ENCODE data around the gene MINDY1.

Gene MINDY1

GRCh38 chr1:151006327-151007052 is at the start of gene MINDY1:
MINDY1 (minus strand) TSS chr1:151006902; CDS start chr1:151002617, 4,285 bp downstream.
- no peak for DNase-seq (ENCODE audit: low read depth)
- TF ChIP-seq CTCF (IDR thresholded peaks at IDR 0.05; ENCODE audit: low read depth, low read length, missing control alignments), result peak; percentile 61
- peak within 1 kb of the TSS; percentile 85 for H3K4me3 ChIP-seq (ENCODE audit: low read depth, low read length)

- DNase-seq (ENCODE audit: low read depth), result no peak
- peak overlapping the region; percentile 80; the same call in 1 of the 2 replicates for H3K4me3 ChIP-seq (ENCODE audit: low read depth, low read length)
- TF ChIP-seq CTCF (IDR thresholded peaks at IDR 0.05; ENCODE audit: low read depth, low read length, missing control alignments), result no peak
Measured at GRCh38 chr1:151056149-151056548, 49.4 kb upstream of the MINDY1 start.

- DNase-seq (ENCODE audit: low read depth), result no peak
- TF ChIP-seq CTCF (IDR thresholded peaks at IDR 0.05; ENCODE audit: low read depth, low read length, missing control alignments), result no peak
- no peak overlapping the region for H3K4me3 ChIP-seq (ENCODE audit: low read depth, low read length)
Measured at GRCh38 chr1:151055581-151055980, 48.9 kb upstream of the MINDY1 start.

- TF ChIP-seq CTCF (IDR thresholded peaks at IDR 0.05; ENCODE audit: low read depth, low read length, missing control alignments), result no peak
- H3K4me3 ChIP-seq (ENCODE audit: low read depth, low read length), result no peak overlapping the region
Measured at GRCh38 chr1:151054971-151055547, 48.4 kb upstream of the MINDY1 start.

GRCh38 chr1:151051356-151052009 is 44.8 kb upstream of the MINDY1 start:
- TF ChIP-seq CTCF (IDR thresholded peaks at IDR 0.05; ENCODE audit: low read depth, low read length, missing control alignments), result no peak
- DNase-seq (ENCODE audit: low read depth), result no peak
- H3K4me3 ChIP-seq (ENCODE audit: low read depth, low read length), result no peak overlapping the region

More at GRCh38 chr1:151054971-151055547, 48.4 kb upstream of the MINDY1 start:
- DNase-seq (ENCODE audit: low read depth), result no peak

- H3K4me3 ChIP-seq (ENCODE audit: low read depth, low read length), result no peak overlapping the region
- TF ChIP-seq CTCF (IDR thresholded peaks at IDR 0.05; ENCODE audit: low read depth, low read length, missing control alignments), result no peak
Measured at GRCh38 chr1:151050051-151050688, 43.5 kb upstream of the MINDY1 start.

More at GRCh38 chr1:151050051-151050688, 43.5 kb upstream of the MINDY1 start:
- DNase-seq (ENCODE audit: low read depth), result no peak
